Stimulated activated naive CD8-positive, alpha-beta T cell treated with anti-CD3 and anti-CD28 coated beads, Interleukin-15, amount 100 ng/mL, for 72 hours (primary cell): ENCODE results near the gene RHBDF2.
A peak's percentile ranks its signal among the peaks of the same experiment; 100 is the strongest.

Experiments
- ATAC-seq: fragments of 150-1000 bp; cut with Tn5 transposase; 2 replicates; pipeline ENCODE4 v1.10.0; 2021; ENCODE audit warnings: mild to moderate bottlenecking, moderate library complexity
- DNase-seq, 2 donors: peaks; one replicate each; pipeline ENCODE4 v3.0.0; 2021 to 2022
- H3K27ac Mint-ChIP-seq, 2 donors: one replicate each; pipeline ENCODE4 v1.8.0; 2022; ENCODE audit warnings: mild to moderate bottlenecking in 2 of 2, mixed read lengths in 2 of 2, moderate library complexity in 2 of 2
- H3K27me3 Mint-ChIP-seq: one replicate; pipeline ENCODE4 v1.8.0; 2022; ENCODE audit warnings: mixed read lengths
- H3K4me1 Mint-ChIP-seq: one replicate; pipeline ENCODE4 v1.8.0; 2022; ENCODE audit warnings: mild to moderate bottlenecking, mixed read lengths
- H3K4me3 Mint-ChIP-seq, 2 donors: one replicate each; pipeline ENCODE4 v1.8.0; 2022; ENCODE audit warnings: mild to moderate bottlenecking in 2 of 2, mixed read lengths in 2 of 2, moderate library complexity in 1 of 2
- H3K9me3 Mint-ChIP-seq, 2 donors: one replicate each; pipeline ENCODE4 v1.8.0; 2022; ENCODE audit warnings: mixed read lengths in 2 of 2

RHBDF2 gene

DNA sequence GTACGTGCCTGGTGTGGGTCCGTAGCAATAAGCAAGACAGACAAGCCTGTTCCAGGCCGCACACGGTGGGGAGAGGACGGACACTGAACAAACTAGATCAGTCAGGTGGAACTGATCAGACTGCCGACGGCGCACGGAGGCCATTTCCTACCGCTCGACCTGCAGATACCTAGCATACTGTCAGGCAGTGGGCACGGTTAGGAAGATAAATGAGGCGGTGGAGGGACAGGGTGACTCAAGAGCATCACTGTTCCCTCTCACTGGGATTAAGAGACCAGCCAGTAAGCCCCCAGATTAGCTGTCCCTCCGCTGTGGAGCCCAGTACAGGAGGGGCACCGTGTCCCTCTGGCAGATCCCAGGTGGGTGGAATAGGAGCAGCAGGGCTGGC, 29.0 kb downstream of the RHBDF2 start:
- ATAC-seq (no peak), DNase-seq (no peak)
- Mint-ChIP-seq H3K9me3 (no peaks in the 10 kb centered on the region), H3K27me3 (no peaks in the 10 kb centered on the region), H3K4me1 (no peaks in the 10 kb centered on the region), H3K4me3 (no peak overlapping the region), H3K27ac (no peak overlapping the region)

DNA sequence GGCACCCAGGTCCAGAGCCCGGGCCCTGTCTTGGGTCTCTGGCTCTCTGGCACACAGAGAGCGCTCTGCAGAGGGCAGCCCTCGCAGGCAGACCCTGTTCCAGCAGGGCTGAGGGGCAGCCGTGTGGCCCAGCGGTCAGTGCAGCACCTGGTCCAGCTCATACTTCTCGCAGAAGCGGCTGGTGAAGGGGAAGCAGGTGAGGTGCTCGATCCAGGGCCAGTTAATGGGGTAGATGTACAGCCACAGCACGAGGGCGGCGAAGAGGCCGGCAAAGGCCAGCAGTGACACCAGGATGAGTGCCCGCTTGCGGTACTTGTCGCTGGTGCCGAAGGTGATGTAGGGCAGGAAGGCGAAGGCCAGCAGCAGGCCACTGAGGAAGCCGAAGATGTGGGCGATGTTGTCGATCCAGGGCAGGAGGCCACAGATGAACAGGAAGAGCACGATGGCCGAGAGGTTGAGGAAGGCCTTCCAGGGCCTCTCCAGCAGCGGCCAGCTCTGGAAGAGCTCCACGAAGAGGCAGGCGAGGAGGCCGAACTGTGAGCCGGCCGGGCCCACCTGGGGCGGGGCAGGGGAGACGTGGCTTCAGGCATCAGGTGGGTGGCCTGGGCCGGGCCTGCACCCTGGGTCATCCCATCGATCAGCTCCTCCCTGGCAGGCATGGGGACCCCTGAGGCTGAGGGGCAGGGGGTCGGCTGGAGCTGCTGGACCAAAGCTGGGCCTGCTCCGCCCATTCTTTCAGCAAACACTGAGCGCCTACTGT, 29.5 kb downstream of the RHBDF2 start:
- Mint-ChIP-seq H3K4me3 (no peak overlapping the region), H3K4me1 (peaks cover 1% of the 10 kb centered on the region), H3K9me3 (no peaks in the 10 kb centered on the region), H3K27me3 (no peaks in the 10 kb centered on the region), H3K27ac (no peak overlapping the region)
- no peak for DNase-seq
- ATAC-seq = no peak

DNA sequence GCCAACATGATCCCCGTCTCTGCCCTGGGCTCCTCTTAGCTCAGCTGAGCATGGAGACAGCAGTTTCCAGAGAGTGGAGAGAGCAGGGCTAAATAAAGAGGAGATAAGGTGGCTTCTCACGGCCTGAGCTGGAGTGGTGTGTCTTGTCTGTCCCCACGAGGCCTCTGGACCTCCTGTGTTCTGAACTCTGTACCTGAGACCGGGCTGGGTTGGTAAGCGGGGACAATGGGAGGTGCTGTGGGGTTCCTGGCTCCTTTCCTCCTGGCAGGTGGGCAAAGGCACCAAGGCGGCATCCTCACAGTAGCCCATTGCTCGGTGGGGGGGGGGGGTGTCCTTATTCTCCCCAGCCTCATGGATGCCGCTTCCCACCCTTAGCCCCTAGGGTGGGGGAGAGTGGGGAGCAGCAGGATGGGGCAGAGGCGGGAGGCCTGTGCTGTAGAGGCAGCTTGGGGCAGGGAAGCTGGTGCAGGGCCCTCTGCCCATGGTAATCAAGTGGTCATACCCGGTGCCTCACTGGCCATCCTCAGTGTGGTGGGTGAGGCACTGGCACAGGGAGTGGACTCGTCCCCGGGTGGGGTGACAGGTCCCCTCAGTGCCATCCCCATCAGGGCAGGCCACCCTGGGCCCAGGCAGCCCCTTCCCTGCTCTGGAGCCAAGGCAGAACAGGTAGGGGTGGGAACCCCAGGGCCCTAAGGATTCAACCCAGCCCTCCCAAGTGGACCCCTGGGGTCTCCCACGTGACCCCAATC, 31.1 kb downstream of the RHBDF2 start:
- no peaks in the 10 kb centered on the region for H3K27me3 Mint-ChIP-seq
- H3K27ac Mint-ChIP-seq = peak overlapping the region in 1 of 2 donors; percentile 24
- no peaks in the 10 kb centered on the region for H3K9me3 Mint-ChIP-seq
- ATAC-seq (no peak), DNase-seq (no peak)
- peaks cover 12% of the 10 kb centered on the region for H3K4me1 Mint-ChIP-seq
- H3K4me3 Mint-ChIP-seq = no peak overlapping the region

DNA sequence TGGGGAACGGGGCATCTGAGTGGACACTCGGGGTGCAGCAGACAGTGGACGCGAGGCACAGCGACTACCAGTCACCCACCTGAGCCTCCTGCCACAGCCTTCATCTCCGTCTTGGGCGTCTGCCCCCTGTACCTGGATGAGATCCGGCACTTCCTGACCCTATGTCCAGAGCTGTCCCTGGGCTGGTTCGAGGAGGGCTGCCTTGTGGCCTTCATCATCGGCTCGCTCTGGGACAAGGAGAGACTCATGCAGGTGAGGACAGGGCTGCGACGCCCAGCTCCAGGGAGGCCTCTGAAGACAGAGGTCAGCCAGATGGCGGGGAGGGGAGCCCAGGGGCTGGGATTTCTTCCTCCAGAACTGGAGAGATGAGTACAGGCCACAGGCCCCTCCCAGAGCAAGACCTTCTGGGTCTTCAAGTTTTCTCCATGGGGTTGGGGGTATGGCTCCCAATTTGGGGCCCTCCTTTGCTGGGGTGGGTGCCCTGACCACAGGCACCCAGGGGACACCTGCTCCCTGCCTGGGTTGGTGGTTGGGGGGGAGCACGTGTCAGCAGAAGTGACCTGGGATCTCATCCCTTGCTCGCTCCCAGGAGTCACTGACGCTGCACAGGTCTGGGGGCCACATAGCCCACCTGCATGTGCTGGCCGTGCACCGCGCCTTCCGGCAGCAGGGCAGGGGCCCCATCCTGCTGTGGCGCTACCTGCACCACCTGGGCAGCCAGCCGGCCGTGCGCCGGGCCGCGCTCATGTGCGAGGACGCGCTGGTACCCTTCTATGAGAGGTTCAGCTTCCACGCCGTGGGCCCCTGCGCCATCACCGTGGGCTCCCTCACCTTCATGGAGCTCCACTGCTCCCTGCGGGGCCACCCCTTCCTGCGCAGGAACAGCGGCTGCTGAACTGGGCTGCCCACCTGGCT, 31.9 kb downstream of the RHBDF2 start:
- H3K9me3 Mint-ChIP-seq = no peaks in the 10 kb centered on the region
- ATAC-seq (no peak), DNase-seq (no peak)
- H3K4me3 Mint-ChIP-seq = no peak overlapping the region
- no peaks in the 10 kb centered on the region for H3K27me3 Mint-ChIP-seq
- H3K27ac Mint-ChIP-seq = peak overlapping the region in 1 of 2 donors; percentile 2
- H3K4me1 Mint-ChIP-seq = peaks cover 12% of the 10 kb centered on the region

DNA sequence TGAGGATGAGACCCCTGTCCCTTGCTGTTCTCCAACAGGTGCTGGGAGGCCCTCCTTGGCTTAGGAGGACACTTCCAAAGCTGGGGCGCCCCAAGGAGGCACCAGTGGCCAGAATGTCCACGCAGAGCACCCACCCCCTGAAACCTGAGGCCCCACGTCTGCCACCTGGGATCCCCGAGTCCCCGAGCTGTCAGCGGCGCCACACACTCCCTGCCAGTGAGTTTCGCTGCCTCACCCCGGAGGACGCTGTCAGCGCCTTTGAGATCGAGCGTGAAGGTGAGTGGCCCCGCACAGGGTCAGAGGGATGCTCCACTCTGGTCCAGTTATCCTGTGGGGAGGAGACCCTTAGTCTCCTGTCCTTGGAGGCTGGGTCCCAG, 32.6 kb downstream of the RHBDF2 start:
- no peak overlapping the region for H3K4me3 Mint-ChIP-seq
- no peak overlapping the region for H3K27ac Mint-ChIP-seq
- H3K4me1 Mint-ChIP-seq = peaks cover 12% of the 10 kb centered on the region
- H3K9me3 Mint-ChIP-seq = no peaks in the 10 kb centered on the region
- no peak for ATAC-seq
- DNase-seq = no peak
- H3K27me3 Mint-ChIP-seq = no peaks in the 10 kb centered on the region

DNA sequence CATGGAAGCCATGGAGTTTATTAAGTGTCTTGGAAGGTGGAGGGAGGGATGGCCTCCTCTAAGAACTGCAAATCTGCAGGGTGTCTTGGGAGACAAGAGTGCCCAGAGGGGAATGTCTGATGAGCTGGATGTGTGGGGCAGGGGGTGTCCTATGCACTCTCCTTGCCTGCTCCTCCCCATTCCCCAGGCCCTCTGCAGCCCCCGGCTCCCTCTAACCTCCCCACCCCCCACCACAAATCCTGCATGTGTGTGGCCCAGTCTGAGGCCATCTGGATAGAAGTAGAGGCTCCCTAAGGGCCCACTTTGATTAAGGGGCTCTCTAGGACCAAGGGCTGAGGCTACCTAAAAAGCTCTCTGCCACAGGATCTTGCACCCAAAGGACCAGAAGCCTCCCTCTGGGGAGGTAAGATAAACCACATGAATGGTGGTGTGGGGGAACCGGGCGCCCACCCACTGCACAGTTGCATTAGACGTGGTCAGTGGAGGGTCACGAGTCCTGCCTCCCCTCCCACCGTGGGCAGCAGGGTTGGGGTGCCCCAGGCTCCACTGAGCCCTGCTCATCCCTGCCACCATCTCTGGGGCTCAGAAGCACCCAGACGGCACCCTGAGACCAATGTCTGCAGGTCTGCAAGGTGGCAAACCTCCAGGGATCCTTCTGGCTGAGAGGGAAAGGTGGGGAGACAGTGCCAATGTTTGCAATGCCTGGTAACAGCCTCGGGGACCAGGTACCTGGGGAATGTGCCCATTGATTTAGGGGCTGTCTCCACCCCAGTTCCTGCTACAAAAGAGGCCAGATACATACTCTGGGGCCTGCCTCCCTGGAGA, 33.2 kb downstream of the RHBDF2 start:
- peaks cover 12% of the 10 kb centered on the region for H3K4me1 Mint-ChIP-seq
- ATAC-seq = no peak
- H3K27me3 Mint-ChIP-seq = no peaks in the 10 kb centered on the region

DNA sequence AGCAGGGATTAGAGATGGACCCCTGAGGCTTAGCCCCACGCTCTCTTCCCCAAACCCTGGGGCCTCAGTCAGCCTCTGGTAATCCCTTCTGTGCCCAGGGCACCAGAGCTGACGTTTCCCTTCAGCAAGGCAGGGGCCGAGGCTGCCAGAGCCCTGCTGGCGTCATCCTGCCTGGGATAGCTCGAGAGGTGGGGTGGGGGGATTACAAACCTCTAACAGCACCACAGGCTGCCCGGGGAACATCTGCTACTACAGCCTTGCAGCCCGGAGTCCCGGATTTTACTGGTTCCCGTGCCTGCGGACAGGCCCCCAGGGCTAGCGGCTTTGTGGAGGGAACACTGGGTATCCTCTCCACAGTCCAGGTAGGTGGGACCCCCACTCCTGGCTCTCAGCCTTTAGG, 33.9 kb downstream of the RHBDF2 start, which contains the start of gene AANAT:
Gene AANAT (plus strand): TSS at position 238 of the 400 bp plus-strand sequence. CDS start 1,144 bp downstream, outside the sequence.
- H3K27ac Mint-ChIP-seq = no peak within 1 kb of the TSS
- no peaks in the 10 kb centered on the region for H3K27me3 Mint-ChIP-seq
- H3K4me1 Mint-ChIP-seq = peaks cover 12% of the 10 kb centered on the region
- H3K4me3 Mint-ChIP-seq = no peak within 1 kb of the TSS
- no peak for DNase-seq
- no peak for ATAC-seq
- H3K9me3 Mint-ChIP-seq = no peaks in the 10 kb centered on the region

More for the DNA sequence above, 33.2 kb downstream of the RHBDF2 start:
- Mint-ChIP-seq H3K9me3 (no peaks in the 10 kb centered on the region), H3K4me3 (no peak overlapping the region), H3K27ac (no peak overlapping the region)
- DNase-seq = no peak

DNA sequence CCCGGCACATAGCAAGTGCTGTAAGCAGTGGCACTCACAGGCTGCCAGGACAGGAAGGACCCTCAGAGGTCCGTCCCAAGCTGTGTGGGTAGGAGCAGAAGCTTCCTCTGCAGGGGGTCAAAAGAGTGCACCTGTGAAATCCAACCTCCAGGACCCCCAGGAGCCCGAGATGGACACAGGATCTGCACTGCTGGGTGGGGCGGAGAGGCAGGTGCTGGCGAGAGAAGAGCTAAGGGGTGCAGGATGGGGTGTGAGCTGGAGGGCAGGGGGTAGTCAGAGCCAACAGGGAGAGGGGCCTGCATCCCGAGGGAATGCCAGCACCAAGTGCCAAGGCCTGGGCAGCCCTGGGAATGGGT, 34.5 kb downstream of the RHBDF2 start:
- H3K9me3 Mint-ChIP-seq = no peaks in the 10 kb centered on the region
- DNase-seq (no peak), ATAC-seq (no peak)
- H3K4me1 Mint-ChIP-seq = peaks cover 12% of the 10 kb centered on the region
- no peak overlapping the region for H3K27ac Mint-ChIP-seq
- no peak overlapping the region for H3K4me3 Mint-ChIP-seq
- H3K27me3 Mint-ChIP-seq = no peaks in the 10 kb centered on the region

DNA sequence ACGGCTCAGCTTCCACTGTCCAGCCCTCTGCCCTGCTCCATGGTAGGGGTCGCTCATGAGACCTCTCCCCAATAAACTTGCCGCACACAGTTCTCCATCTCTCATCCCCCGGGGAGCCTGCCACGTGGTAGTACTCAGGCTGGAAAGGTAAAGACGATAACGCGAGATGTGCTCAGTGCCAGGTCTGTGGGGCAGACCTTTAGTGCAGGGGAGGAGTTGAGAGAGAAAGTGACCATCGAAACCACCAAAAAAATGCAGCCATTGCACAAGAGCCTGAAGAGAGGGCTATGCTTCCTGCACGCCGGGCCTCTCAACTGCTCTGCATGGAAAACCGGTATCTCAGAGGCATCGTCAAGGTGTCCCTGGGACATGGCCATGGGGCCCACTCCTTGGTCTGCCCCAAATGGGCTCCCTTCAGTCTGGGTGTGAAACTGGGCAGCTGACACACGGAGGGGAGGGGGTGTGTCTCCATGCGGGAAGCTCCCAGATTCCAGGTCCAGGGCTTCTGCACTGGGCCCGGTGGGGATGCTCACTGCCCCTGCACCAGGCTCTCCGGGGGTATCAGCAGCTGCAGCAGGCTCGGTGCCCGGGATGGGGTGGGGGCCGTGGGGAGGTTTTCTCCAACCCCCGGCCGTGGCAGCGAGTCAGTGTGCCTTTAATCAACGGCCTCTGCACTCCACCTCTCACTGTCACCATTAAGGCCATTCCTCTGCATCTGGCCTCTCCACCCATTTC, 38.5 kb downstream of the RHBDF2 start:
- Mint-ChIP-seq H3K4me3 (no peak overlapping the region), H3K4me1 (peaks cover 12% of the 10 kb centered on the region), H3K27me3 (no peaks in the 10 kb centered on the region), H3K27ac (peak overlapping the region in 1 of 2 donors; percentile 13), H3K9me3 (no peaks in the 10 kb centered on the region)
- ATAC-seq (no peak), DNase-seq (no peak)

DNA sequence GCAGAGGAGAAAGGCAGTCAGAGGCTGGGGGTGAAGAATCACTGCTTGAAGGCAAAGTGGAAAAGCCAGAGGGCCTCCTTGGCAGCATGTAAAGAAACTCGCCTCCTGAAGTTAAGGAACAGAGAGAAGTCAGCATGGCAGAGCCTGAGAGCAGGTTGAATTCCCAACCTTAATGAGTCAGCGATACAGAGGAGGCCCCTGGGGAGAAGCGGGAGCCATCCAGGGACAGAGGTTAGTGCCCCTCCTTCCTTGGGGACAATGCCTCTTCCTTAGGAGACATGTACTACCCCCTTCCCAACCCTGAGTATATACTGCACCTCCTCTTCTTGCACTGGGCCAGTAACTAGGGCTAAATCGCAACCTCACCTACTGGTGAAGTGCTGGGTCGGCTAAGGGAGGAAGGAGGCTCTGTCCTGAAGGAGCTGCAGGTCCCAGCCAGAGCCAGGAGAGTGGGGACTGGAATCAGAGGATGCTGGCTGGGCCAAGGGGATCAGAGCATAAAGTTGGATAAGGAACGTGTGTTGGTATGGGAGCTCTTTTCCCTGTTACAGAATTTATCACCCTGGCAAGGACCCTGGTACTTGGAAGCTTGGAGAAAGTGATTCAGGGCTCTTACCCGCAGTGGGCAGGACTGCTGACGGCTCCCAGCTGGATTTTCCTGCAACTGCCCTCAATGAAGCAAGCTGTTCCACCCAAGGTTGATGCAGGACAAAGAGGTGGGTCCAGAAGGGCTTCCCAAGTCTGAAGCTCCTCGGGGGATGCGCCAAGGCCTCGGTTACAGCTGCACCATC, 39.3 kb downstream of the RHBDF2 start:
- no peaks in the 10 kb centered on the region for H3K27me3 Mint-ChIP-seq
- DNase-seq (no peak), ATAC-seq (no peak)
- H3K27ac Mint-ChIP-seq = no peak overlapping the region
- H3K4me1 Mint-ChIP-seq = peaks cover 12% of the 10 kb centered on the region
- no peak overlapping the region for H3K4me3 Mint-ChIP-seq
- no peaks in the 10 kb centered on the region for H3K9me3 Mint-ChIP-seq

DNA sequence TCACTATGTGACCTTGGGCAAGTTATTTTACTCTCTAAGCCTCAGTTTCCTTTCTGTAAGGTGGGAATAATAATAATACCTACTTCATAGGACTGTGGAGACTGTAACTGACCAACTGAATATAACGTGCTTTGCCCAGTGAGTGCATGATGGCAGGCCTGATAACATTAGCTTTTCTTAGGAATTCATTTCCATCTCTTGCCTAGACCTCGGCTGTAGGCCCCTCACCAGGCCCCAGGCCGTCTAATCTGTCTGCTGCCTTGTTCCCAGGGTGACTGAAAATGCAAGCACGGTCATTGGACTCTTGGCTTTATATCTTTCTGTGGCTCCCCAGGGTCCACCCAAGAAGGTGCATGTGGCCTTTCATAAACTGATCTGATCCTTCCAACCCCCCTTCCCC, 41.5 kb downstream of the RHBDF2 start:
- H3K27ac Mint-ChIP-seq = no peak overlapping the region
- DNase-seq = no peak

DNA sequence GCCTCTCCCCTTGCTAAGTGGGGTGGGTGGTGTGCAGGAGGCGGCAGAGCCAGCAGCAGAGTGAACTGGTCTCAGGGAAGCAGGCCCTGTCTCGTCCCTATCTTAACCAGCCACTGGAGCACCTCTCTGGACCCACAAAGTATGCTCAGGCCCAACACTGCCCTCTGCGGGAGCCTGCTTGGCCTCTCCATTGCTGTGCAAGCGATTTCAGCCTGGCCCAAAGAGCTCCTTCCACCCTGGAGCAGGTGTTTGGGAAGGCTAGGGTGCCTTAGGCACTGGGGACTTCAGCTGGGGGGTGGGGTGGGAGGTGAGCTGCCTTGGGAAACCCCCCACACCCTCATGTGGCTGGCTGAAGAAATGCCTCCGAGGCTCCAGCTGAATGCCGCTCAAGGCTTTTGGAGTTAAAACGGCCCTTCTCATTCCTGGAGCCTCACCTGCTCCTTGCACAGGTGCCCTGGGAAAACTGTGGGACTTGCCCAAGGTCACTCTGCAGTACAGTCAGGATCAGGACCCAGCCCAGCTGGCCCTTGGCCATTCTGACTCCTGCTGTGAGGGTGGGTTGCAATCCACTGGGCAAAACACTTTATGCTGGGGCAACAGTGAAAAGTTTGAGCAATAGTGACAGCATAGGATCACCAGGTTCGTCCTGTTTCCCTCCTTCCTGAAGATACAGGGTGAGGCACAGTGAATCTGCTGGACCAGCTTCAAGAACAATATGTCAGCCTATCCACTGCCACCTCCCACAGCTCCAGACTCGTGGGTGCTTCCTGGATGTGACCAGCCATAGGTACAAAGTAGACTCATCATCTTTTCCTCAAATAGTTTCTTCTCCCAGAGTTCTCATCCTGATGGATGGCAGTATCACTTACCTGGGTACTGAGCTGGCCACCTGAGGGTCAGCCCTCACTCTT, 42.4 kb downstream of the RHBDF2 start:
- Mint-ChIP-seq H3K4me3 (no peak overlapping the region), H3K27me3 (no peaks in the 10 kb centered on the region), H3K4me1 (no peaks in the 10 kb centered on the region), H3K27ac (peak overlapping the region in 1 of 2 donors; percentile 77), H3K9me3 (no peaks in the 10 kb centered on the region)
- no peak for DNase-seq
- peak; percentile 43 for ATAC-seq

More for the DNA sequence above, 41.5 kb downstream of the RHBDF2 start:
- Mint-ChIP-seq H3K27me3 (no peaks in the 10 kb centered on the region), H3K4me3 (no peak overlapping the region), H3K9me3 (no peaks in the 10 kb centered on the region), H3K4me1 (no peaks in the 10 kb centered on the region)
- ATAC-seq = no peak

DNA sequence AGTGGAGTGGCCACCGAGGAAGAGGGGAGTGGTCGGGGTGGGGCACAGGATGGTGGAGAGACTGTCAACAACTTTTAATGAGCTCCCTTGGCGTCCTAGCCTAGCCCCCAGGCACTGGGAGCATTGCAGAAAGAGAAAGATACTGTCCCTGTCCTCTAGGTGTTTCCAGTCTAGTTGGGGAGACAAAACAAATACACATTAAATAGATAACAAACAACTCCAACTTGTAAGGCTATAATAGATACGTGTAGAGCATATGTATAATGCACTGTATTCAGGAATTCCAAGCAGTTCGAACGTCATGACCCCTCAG, 47.8 kb downstream of the RHBDF2 start:
- Mint-ChIP-seq H3K4me1 (peaks cover 43% of the 10 kb centered on the region), H3K9me3 (no peaks in the 10 kb centered on the region), H3K27me3 (no peaks in the 10 kb centered on the region), H3K4me3 (peak overlapping the region; percentile 68 to 93), H3K27ac (no peak overlapping the region)
- DNase-seq (no peak), ATAC-seq (no peak)
